HG03060 (cell line): ENCODE measurements around the gene USP31.
"Not testable (repeated sequence)": the region's sequence is repeated elsewhere in the genome, so short reads cannot be mapped to it uniquely, and the experiment has no call there.

Experiments
- ATAC-seq: cut with Tn5 transposase; IDR thresholded peaks from one replicate; pipeline ENCODE4 v1.9.1; 2021; ENCODE audit warnings: low read depth, moderate number of reproducible peaks; ENCODE audit not compliant: unreplicated experiment

The USP31 gene

DNA sequence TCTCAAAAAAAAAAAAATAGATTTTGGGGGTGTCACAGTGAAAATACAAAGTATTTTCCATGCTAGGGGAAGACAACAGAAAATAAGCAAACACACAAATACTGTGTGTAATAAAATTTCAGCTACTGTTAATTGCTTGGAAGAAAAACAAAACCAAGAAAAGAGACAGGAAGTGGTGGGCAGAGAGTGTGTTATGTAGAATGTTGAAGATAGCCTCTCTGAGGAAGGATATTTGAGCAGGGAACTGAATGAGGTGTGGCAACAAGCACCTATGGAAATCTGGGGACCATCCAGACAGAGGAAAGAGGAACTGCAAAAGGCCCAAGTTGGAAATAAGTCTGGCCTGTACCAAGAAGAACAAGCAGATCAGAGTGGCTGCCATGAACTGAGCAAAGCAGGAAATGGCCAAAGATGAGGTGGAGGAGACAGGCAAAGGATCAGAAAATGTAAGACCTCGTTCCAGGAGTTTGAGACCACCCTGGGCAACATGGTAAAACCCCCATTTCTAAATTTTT, 7.8 kb upstream of the USP31 start:
- no peak for ATAC-seq

DNA sequence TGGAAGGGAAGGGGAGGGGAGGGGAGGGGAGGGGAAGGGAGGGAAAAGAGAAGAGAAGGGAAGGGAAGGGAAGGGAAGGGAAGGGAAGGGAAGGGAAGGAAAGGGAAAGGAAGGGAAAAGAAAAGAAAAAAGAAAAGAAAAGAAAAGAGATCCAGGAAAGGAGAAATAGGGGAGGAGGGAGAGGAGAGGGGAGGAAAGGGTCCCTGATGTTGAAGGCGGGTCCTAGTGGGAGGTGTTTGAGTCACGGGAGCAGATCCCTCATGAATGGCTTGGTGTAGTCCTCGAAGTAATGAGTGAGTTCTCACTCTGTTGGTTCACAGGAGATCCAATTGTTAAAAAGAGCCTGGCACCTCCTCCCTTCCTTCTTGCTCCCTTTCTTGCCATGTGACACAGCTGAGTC, 6.9 kb upstream of the USP31 start:
- no peak for ATAC-seq

DNA sequence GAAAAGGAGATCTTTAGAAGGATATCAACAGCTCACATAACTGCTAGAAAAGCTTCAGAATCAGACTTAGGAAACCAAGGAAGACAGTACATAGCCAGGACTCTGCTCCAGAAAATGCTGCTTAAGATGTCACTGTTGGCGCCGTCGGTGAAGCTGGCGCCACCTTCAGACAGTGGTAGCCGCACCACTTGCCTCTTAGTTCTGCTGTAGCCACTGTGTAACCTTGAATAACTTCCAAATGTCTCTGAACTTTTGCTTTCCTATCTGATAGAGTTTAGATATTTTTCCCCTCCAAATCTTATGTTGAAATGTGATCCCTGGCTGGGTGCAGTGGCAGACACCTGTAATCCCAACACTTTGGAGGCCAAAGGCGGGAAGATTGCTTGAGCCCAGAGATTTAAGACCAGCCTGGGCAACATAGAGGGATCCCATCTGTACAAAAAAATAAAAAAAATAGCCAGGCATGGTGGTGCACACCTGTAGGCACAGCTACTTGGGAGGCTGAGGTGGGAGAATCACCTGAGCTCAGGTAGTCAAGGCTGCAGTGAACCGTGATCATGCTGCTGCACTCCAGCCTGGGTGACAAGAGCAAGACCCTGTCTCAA, 6.3 kb upstream of the USP31 start:
- no peak for ATAC-seq

DNA sequence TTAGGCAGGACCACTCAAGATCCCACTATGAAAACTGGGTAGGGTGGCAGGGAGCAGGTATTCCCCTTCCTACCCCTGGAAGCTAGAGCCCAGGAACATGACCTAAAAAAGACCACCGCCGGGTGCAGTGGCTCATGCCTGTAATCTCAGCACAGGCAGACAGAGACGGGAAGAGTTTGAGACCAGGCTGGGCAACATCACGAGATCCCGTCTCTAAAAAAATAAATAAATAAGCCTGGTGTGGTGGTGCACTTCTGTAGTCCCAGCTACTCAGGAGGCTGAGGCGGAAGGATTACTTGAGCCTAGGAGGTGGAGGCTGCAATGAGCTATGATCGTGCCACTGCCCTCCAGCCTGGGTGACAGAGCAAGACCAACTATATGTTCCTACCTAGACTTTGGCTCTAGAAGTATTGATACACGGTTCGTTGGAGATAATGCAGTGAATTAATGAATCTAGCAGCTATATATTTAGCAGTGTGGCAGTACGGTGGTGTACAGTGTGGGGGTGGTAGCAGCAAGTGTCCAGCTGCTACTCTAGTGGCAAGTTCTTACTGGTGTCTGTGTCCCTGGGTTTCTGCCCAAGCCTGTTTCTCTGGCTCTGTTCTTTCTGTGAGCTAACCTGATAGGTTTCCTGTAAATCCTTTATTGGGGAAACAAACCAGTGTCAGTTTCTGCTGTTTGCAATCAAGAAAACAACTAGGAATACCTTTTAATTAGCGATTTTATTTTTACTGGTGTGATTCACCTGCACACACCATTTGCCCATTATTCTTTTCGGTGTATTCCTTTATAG, 3.3 kb upstream of the USP31 start:
- ATAC-seq = no peak

DNA sequence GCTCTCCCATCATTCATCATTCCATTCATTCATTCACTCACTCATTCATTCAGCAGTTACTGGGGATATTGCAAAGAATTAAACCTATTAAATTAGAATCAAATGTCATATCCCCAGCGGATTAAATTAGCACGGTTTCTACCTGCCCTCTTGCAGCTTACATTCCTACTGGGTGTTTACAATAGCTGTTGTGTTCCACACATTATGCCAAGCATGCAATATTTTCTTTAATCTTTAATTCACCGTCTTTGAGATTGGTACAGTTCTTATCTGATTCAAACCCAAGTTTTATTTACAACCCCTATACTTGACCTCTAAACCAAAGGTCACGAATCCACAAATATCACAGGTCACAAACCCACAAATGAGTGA, 727 bp upstream of the USP31 start:
- ATAC-seq = no peak

- ATAC-seq = peak; percentile 23
These were observed 562 bp downstream of the USP31 start for GRCh38 chr16:23148513-23149266.

GRCh38 chr16:23148166-23148512, 1.1 kb downstream of the USP31 start:
- ATAC-seq = no peak

GRCh38 chr16:23147666-23148065, 1.6 kb downstream of the USP31 start:
- no peak for ATAC-seq

GRCh38 chr16:23146877-23147601, 2.2 kb downstream of the USP31 start:
- ATAC-seq = no peak

DNA sequence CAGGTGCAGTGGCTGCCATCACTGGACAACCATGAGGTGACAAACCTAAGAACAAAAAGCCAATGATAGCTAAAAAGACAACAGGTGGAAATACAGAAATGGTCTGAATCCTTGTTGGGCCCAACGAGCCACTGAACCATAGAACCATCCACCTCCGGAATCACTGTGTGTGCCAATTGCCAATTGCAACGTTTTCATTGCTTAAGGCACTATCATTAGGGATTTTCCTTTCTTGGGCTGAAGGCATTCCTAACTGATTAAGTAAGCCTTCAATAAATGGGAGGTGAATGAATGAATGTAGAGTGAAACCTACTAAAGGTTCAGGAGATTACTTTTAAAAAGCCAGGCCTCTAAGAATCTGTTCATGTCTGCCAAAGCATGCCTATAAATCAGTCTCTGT, 3.6 kb downstream of the USP31 start:
- no peak for ATAC-seq

- ATAC-seq = no peak
These were observed 4.1 kb downstream of the USP31 start for GRCh38 chr16:23145186-23145585.

DNA sequence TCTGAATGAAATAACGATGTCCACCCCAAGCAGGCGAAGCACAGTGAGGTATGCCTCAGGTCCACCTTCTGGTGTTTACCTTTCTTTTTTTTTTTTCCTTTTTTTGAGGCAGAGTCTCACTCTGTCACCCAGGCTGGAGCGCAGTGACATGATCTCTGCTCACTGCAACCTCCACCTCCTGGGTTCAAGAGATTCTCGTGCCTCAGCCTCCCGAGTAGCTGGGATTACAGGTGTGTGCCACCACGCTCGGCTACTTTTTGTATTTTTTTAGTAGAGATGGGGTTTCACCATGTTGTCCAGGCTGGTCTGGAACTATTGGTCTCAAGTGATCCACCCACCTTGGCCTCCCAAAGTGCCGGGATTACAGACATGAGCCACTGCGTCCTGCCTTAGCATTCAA, 4.9 kb downstream of the USP31 start:
- ATAC-seq = not testable (repeated sequence)

GRCh38 chr16:23143391-23143790, 5.9 kb downstream of the USP31 start:
- no peak for ATAC-seq

GRCh38 chr16:23141959-23142740, 7.1 kb downstream of the USP31 start:
- ATAC-seq = no peak

- no peak for ATAC-seq
These were observed 7.8 kb downstream of the USP31 start for GRCh38 chr16:23141500-23141899.

DNA sequence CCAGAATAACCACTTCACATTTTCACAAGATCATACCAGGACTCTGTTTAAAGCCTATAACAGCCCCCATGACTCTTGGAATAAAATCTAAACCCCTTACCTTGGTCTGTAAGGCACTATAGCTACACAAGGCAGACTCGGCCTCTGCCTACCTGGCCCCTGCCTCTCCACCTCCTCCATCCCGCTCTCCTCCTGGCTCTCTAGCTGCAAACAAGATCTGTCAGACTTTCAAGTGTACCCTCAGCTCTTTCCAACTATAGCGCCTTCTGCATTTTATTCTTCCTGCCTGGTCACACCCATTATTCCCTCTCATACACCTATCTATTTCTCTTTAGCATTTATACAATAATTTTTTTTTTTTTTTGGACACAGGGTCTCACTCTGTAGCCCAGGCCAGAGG, 8.2 kb downstream of the USP31 start:
- no peak for ATAC-seq

DNA sequence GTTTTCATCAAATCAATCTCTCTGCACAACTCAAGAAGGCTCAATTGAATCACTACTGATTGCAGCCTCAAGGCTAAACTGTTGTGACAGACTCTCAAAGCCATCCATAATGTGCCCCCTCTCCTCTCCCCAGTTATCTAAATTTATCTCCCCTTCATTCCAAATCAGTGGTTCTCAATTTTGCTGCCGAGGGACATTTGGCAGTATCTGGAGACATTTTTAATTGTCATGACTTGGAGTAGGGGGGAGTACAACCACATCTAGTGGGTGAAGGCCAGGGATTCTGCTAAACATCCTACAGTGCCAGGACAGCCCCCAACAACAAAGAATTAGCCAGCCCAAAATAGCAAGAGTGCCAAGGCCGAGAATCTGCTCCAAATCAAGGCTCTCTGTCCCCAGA, 9.1 kb downstream of the USP31 start:
- ATAC-seq = no peak

GRCh38 chr16:23137818-23138217, 11.4 kb downstream of the USP31 start:
- no peak for ATAC-seq

DNA sequence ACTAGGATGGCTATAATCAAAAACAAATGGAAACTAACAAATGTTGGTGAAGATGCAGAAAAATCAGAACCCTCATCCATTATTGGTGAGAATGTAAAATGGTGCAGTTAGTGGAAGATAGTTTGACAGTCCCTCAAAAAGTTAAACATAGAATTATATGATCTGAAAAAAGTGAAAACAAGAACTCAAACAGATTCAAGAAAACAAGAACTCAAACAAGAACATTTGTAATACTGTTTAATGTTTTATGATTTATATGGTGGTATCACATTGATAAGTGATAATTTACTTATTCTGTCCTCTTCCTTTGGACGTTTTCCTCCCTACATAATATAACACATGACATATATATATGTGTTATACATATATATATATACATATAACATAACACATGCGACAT, 12.0 kb downstream of the USP31 start:
- no peak for ATAC-seq

GRCh38 chr16:23134274-23134673, 15.0 kb downstream of the USP31 start:
- ATAC-seq = no peak
